Left renal pelvis (tissue), 4 donors: Measurements from ENCODE around the gene ARMC10. TPM values are rescaled to one million over a fixed set of nuclear protein-coding genes. Genes with fewer than 3 reads are reported as not detected.
"Not testable (repeated sequence)": the region's sequence is repeated elsewhere in the genome, so short reads cannot be mapped to it uniquely, and the experiment has no call there.

ENCODE experiments used
- DNase-seq, 4 donors: peaks; one replicate each; pipeline ENCODE4 v3.0.0-alpha.2; 2013; ENCODE audit warnings: low read depth in 4 of 4, low spot score in 3 of 4
- polyA plus RNA-seq, 4 donors: library from polyadenylated mRNA; unstranded; fragments of 120-200 nt; gene quantifications; one replicate each; pipeline ENCODE4 v1.2.1, GENCODE V29; 2013; ENCODE audit not compliant: insufficient read length in 4 of 4

Gene ARMC10
- polyA plus RNA-seq, 4 donors: 59.1 to 69.3 (median 62.5) TPM

DNA sequence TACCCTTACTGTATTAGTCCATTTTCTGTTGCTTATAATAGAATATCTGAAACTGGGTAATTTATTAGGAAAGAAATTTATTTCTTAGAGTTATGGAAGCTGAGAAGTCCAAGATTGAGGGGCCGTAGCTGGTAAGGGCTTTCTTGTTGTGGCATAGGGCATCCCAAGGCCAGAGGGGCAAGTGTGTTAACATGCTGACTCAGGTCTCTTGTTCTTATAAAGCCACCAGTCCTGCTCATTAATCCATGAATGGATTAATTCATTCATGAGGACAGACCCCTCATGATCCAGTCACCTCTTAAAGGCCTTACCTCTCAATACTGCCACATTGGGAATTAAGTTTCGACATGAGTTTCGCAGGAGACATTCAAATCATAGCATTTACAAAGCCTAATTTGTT lies 2.4 kb downstream of the ARMC10 start:
- DNase-seq: no peak

DNA sequence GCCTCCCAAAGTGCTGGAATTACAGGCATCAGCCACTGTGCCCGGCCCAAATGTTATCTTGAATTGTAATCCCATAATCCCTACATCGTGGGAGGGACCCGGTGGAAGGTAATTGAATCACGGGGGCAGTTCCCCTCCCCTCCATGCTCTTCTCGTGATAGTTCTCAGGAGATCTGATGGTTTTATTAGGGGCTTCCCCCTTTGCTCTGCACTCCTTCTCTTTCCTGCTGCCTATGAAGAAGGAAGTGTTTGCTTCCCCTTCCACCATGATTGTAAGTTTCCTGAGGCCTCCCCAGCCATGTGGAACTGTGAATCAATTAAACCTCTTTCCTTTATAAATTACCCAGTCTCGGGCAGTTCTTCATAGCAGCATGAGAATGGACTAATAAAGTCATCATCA lies 3.3 kb downstream of the ARMC10 start:
- DNase-seq: not testable (repeated sequence)

- no peak for DNase-seq
Measured at GRCh38 chr7:103079836-103080235, 4.9 kb downstream of the ARMC10 start.

DNA sequence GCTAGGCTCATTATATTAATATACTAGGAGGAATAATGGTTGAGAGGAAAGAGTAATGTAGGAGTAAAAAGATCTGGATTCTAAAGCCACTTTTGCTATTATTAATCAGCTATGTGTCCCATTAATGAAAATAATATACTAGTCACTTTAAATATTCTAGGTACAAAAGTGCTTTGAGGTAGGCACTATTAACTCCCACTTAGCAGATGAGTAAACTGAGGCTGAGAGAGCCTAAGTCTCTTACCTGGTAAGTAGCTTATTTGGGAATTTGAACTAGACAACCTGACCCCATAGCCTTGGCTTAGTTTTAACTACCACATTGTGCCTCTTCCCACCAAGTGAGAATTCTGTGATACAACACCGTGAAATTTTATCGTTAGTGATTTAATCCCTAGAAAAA lies 6.0 kb downstream of the ARMC10 start:
- DNase-seq: no peak

DNA sequence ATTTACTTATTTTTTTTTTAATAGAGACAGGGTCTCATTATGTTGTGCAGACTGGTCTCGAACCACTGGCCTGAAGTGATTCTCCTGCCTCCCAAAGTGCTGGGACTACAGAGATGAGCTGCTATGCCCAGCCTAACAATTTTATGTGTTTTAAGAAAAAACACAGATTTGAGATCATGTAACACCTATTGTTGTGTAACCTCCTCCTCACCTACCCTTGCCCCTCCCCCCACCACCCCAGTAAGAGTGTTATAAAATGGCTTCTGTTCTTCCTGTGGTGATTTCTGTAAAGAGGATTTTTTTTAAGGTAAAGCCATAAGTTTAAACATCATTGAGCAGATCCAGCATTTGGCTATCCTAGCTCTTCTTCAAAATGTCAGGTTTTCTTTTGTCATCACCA lies 7.6 kb downstream of the ARMC10 start:
- no peak for DNase-seq

DNA sequence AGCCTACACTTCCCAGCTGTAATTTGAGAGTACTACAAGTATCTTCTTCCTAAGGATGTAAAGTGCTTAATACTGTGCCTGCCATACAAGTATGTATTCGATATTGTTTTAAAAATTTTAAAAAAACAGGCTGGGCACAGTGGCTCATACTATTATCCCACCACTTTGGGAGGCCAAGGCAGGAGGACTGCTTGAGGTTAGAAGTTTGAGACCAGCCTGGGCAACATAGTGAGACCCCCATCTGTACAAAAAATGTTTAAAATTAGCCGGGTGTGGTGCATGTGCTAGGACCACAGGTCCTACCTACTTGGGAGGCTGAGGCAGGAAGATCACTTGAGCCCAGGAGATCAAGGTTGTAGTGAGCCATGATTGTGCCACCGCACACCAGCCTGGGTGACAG lies 8.3 kb downstream of the ARMC10 start:
- no peak for DNase-seq

- not testable (repeated sequence) for DNase-seq
Measured at GRCh38 chr7:103092321-103092720, 17.4 kb downstream of the ARMC10 start.

GRCh38 chr7:103093429-103093828 lies 18.5 kb downstream of the ARMC10 start:
- no peak for DNase-seq

- DNase-seq: no peak
Measured at GRCh38 chr7:103094102-103094501, 19.2 kb downstream of the ARMC10 start.

DNA sequence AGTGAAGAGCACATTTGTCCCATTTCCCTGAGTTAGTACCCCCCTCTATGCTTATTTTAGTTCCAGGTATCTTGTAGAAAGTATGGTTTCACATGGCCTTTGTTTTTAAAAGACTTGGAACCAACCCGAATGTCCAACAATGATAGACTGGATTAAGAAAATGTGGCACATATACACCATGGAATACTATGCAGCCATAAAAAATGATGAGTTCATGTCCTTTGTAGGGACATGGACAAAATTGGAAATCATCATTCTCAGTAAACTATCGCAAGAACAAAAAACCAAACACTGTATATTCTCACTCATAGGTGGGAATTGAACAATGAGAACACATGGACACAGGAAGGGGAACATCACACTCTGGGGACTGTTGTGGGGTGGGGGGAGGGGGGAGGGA lies 20.6 kb downstream of the ARMC10 start:
- not testable (repeated sequence) for DNase-seq

DNA sequence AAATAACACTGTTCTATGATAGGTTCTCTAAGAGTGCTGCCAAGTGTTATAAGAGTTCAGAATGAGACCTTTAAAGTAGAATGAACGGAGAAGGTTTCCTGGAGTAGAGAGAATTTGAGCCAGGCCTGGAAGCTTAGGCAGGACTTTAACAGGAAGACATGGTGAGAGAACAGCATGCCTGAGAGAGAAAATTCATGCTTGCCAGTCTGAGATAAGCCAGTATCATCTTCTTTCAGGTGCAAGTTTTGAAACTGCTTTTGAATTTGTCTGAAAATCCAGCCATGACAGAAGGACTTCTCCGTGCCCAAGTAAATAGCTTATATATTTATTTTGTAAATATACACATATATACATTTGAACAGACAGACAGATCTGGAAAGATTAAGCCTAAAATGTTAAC lies 22.1 kb downstream of the ARMC10 start:
- DNase-seq: no peak

DNA sequence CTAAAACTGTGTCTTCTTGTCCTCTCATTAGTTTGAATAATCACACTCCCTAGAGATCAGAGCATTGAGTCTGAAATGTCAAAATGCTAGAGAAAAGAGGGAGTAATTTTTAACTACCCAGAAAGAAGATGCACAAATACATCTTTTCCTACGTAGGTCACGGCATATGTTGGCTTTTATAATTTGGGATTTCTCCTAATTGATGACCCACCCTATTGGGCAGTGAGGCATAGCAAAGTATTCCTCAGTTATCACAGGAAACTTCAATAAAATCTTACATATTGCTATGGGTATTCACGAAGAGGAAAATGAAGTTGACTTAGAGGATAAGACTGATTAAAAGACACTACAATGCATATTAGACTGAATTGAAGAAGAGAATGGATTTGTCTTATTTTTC lies 25.4 kb downstream of the ARMC10 start:
- DNase-seq: no peak

DNA sequence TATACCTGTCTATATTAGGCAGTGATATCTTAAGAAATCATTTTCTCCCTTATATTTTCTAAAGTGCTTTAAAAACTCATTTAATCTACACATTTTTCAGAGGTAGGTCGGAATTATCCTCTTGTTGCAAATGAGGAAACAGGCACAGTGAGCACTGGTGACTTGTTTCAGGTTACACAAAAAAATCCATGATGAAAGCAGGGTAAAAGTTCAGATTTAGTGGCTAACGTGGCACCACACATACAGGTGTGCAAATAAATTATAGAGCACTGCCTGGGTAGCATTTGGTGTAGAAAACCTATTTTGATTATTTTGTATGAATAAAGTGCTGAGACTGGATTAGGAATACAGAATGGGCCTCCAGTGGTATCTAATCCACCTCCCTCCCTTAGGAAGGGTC lies 26.6 kb downstream of the ARMC10 start:
- DNase-seq: no peak

DNA sequence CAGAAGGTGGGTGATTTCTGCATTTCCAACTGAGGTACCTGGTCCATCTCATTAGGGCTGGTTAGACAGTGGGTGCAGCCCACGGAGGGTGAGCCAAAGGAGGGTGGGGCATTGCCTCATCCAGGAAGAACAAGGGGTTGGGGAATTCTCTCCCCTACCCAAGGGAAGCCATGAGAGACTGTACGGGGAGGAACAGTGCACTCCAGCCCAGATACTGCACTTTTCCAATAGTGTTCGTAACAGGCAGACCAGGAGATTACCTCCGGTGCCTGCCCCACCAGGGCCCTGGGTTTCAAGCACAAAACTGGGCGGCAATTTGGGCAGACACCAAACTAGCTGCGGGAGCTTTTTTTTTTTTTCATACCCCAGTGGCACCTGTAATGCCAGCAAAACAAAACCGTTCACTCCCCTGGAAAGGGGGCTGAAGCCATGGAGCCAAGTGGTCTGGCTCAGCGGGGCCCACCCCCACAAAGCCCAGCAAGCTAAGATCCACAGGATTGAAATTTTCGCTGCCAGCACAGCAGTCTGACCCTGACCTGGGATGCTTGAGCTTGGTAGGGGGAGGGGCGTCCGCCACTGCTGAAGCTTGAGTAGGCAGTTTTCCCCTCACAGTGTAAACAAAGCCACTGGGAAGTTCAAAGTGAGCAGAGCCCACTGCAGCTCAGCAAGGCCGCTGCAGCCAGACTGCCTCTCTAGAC lies 31.2 kb downstream of the ARMC10 start:
- peak; percentile 24 to 39 (median 30) for DNase-seq

DNA sequence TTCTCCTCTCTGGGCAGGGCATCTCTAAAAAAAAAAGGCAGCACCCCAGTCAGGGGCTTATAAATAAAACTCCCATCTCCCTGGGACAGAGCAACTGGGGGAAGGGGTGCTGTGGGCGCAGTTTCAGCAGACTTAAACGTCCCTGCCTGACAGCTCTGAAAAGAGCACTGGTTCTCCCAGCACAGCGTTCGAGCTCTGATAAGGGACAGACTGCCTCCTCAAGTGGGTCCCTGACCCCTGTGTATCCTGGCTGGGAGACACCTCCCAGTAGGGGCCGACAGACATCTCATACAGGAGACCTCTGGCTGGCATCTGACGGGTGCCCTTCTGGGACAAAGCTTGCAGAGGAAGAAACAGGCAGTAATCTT lies 31.7 kb downstream of the ARMC10 start:
- not testable (repeated sequence) for DNase-seq

- no peak for DNase-seq
Measured at GRCh38 chr7:103113164-103113563, 38.2 kb downstream of the ARMC10 start.

- DNase-seq: no peak
Measured at GRCh38 chr7:103114576-103115008, 39.7 kb downstream of the ARMC10 start.

DNA sequence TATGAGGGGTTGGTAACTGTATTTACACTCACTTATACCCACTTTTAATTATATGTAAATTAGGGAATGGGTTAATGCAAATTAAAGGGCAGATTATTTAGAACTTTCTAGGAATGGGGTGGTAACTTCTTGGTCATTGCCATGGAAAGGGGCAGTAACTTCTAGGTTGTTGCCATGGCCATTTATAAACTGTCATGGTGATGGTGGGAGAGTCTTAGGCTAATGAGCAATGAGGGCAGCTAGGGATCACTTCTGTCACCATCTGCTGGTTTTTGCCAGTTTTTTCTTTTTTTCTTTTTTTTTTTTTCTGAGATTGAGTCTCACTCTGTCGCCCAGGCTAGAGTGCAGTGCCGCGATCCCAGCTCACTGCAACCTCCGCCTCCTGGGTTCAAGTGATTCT lies 40.8 kb downstream of the ARMC10 start:
- no peak for DNase-seq

DNA sequence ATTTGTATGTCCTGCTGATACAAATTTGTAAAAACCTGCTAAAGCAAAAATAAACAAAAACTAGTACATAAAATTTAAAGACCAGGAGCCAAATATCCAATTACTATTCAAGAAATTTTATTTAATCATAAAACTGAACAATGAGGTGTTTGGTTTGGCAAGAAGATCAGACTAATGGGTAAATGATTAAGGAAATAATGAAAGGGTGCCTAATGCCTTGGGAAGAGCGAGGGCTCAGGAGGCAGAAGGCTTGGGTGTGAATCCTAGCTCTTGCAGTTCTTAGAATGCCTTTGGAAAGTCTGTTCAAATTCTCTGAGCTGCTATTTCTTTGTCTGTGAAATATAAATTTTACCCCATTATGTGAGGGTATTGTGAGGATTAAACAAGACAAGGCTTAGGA lies 41.6 kb downstream of the ARMC10 start:
- DNase-seq: no peak

- no peak for DNase-seq
Measured at GRCh38 chr7:103116991-103117390, 42.1 kb downstream of the ARMC10 start.

GRCh38 chr7:103117465-103117864 lies 42.5 kb downstream of the ARMC10 start:
- no peak for DNase-seq

DNA sequence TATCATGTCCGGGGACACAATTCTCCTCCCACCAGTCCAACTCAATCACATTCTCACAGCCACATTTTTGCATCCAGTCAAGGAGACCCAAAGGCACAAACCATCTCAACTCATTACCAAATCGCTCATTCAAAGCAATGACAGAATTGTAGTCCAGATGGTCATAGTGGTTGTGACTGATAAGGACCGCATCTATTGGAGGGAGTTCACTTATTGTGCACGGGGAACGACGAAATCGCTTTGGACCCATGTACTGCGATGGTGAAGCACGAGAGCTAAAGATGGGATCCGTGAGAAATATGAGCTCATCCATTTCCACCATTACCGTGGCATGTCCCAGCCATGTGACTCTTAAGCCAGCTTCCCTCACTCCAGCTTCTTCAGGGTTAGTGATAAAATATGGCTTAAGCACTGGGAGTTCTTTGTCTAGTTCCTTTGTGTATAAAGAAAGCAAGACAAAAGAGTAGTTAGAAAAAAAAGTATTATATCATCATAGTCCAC lies 44.9 kb downstream of the ARMC10 start:
- DNase-seq: no peak

GRCh38 chr7:103120362-103120761 lies 45.4 kb downstream of the ARMC10 start:
- DNase-seq: no peak
